IMR-90 (cell line): ENCODE data around the gene RPN1. TPM values are rescaled to one million over a fixed set of nuclear protein-coding genes. Genes with fewer than 3 reads are reported as not detected.

Source experiments
- ATAC-seq: fragments of 200-7000 bp; cut with Tn5 transposase; 2 replicates; pipeline ENCODE4 v1.9.1; 2020; ENCODE audit warnings: low read depth, mild to moderate bottlenecking, moderate library complexity
- BruUV-seq: library from RNA; stranded (reverse); fragments of 400-500 nt; replicated peaks from 2 replicates; lab custom pipeline; 2021; lab: Mats Ljungman, UMichigan
- CTCF ChIA-PET: fragments of 300-600 bp; formaldehyde crosslinking; extraction: SDS; loops from one replicate; lab custom pipeline; 2021; ENCODE audit warnings: antibody characterized with exemption; lab: Yijun Ruan, JAX
- POLR2A ChIA-PET: fragments of 300-600 bp; sonication (Branson Sonifier 250); formaldehyde crosslinking; loops from one replicate; lab custom pipeline; 2022; ENCODE audit warnings: antibody characterized with exemption; ENCODE audit not compliant: unreplicated experiment; lab: Charles Lee
- DNase-seq: peaks from one replicate; pipeline ENCODE4 v3.0.0; 2013
- H2AFZ ChIP-seq: replicated peaks from 2 replicates; pipeline ENCODE3; 2013; ENCODE audit warnings: low read length, mild to moderate bottlenecking; ENCODE audit not compliant: poor library complexity
- H2AK5ac ChIP-seq: 2 replicates; pipeline ENCODE4 v1.6.1; 2013; ENCODE audit warnings: low read depth, low read length, inconsistent platforms
- H2AK9ac ChIP-seq: replicated peaks from 2 replicates; pipeline ENCODE3; 2013; ENCODE audit warnings: mild to moderate bottlenecking, low read depth, low read length, moderate library complexity; ENCODE audit not compliant: poor library complexity
- H2BK120ac ChIP-seq: 2 replicates; pipeline ENCODE4 v1.6.1; 2013; ENCODE audit warnings: low read depth, low read length, inconsistent platforms
- H2BK15ac ChIP-seq: 3 replicates; pipeline ENCODE4 v1.6.1; 2013; ENCODE audit warnings: low read depth, low read length, inconsistent platforms
- H2BK20ac ChIP-seq: 2 replicates; pipeline ENCODE4 v1.6.1; 2013; ENCODE audit warnings: low read depth, mild to moderate bottlenecking, inconsistent platforms, low read length, moderate library complexity
- H2BK5ac ChIP-seq: 2 replicates; pipeline ENCODE4 v1.6.1; 2013; ENCODE audit warnings: mild to moderate bottlenecking, low read depth, low read length, inconsistent platforms; ENCODE audit not compliant: poor library complexity, severe bottlenecking
- H3K14ac ChIP-seq: replicated peaks from 2 replicates; pipeline ENCODE4 v1.6.1; 2013; ENCODE audit warnings: low read depth, low read length, inconsistent platforms
- H3K18ac ChIP-seq: 2 replicates; pipeline ENCODE4 v1.6.1; 2013; ENCODE audit warnings: low read depth, low read length, control low read depth
- H3K23ac ChIP-seq: 2 replicates; pipeline ENCODE4 v1.6.1; 2013; ENCODE audit warnings: low read depth, low read length, inconsistent platforms
- H3K27ac ChIP-seq: 2 replicates; pipeline ENCODE4 v1.5.1; 2013; ENCODE audit warnings: mild to moderate bottlenecking, control low read depth, low read length; ENCODE audit not compliant: insufficient read depth
- H3K27me3 ChIP-seq: 2 replicates; pipeline ENCODE4 v1.6.1; 2013; ENCODE audit warnings: low read length; ENCODE audit not compliant: control insufficient read depth, insufficient read depth
- H3K36me3 ChIP-seq: 2 replicates; pipeline ENCODE4 v1.6.1; 2013; ENCODE audit warnings: low read length, mixed read lengths; ENCODE audit not compliant: control insufficient read depth, insufficient read depth
- H3K4ac ChIP-seq: 2 replicates; pipeline ENCODE4 v1.6.1; 2013; ENCODE audit warnings: low read depth, low read length, inconsistent platforms
- H3K4me1 ChIP-seq: 2 replicates; pipeline ENCODE4 v1.6.1; 2013; ENCODE audit warnings: low read length, mixed read lengths; ENCODE audit not compliant: control insufficient read depth, insufficient read depth
- H3K4me2 ChIP-seq: 2 replicates; pipeline ENCODE4 v1.6.1; 2013; ENCODE audit warnings: low read depth, mild to moderate bottlenecking, control low read depth, low read length, moderate library complexity
- H3K4me3 ChIP-seq: 2 replicates; pipeline ENCODE4 v1.5.1; 2013; ENCODE audit warnings: low read depth, mild to moderate bottlenecking, control low read depth, low read length, moderate library complexity; ENCODE audit not compliant: insufficient read depth
- H3K56ac ChIP-seq: 2 replicates; pipeline ENCODE4 v1.6.1; 2013; ENCODE audit warnings: low read length, inconsistent platforms; ENCODE audit not compliant: insufficient read depth; ENCODE audit errors: extremely low read depth
- H3K79me1 ChIP-seq, 2 experiments: 2 replicates each; pipeline ENCODE4 v1.6.1; 2013; ENCODE audit warnings: low read length in 2 of 2, inconsistent platforms in 1 of 2, low read depth in 1 of 2
- H3K9ac ChIP-seq: 2 replicates; pipeline ENCODE4 v1.6.1; 2013; ENCODE audit warnings: low read depth, low read length, control low read depth
- H3K9me1 ChIP-seq: 2 replicates; pipeline ENCODE4 v1.6.1; 2013; ENCODE audit warnings: low read length, inconsistent platforms; ENCODE audit not compliant: insufficient read depth
- H3K9me3 ChIP-seq: 2 replicates; pipeline ENCODE4 v1.6.1; 2013; ENCODE audit warnings: low read length; ENCODE audit not compliant: control insufficient read depth, insufficient read depth
- H4K20me1 ChIP-seq: 2 replicates; pipeline ENCODE4 v1.6.1; 2013; ENCODE audit warnings: low read length, inconsistent platforms; ENCODE audit not compliant: insufficient read depth
- H4K5ac ChIP-seq: 2 replicates; pipeline ENCODE4 v1.6.1; 2013; ENCODE audit warnings: mild to moderate bottlenecking, low read depth, low read length, control low read depth
- H4K8ac ChIP-seq, 2 experiments: 2 replicates each; pipeline ENCODE4 v1.6.1; 2013; ENCODE audit warnings: low read depth in 2 of 2, low read length in 2 of 2, control low read depth in 1 of 2, inconsistent platforms in 1 of 2
- H4K91ac ChIP-seq: 2 replicates; pipeline ENCODE4 v1.6.1; 2013; ENCODE audit warnings: low read depth, low read length, inconsistent platforms; ENCODE audit not compliant: insufficient read depth
- CEBPB ChIP-seq: IDR thresholded peaks from 2 replicates; pipeline ENCODE4 v1.6.1; 2012; ENCODE audit warnings: low read depth, low read length, improper control_type of control experiment
- ELK1 ChIP-seq: fragments of 150-350 bp; IDR thresholded peaks from 2 replicates; pipeline ENCODE4 v1.6.1; 2016; ENCODE audit warnings: low read depth, mild to moderate bottlenecking, low read length, moderate library complexity, borderline replicate concordance
- MAFK ChIP-seq: IDR thresholded peaks from 2 replicates; pipeline ENCODE4 v1.6.1; 2012; ENCODE audit warnings: low read depth, low read length, improper control_type of control experiment
- RAD21 ChIP-seq: IDR thresholded peaks from 2 replicates; pipeline ENCODE4 v1.6.1; 2012; ENCODE audit warnings: low read length, improper control_type of control experiment
- RFX5 ChIP-seq: IDR thresholded peaks from 2 replicates; pipeline ENCODE4 v1.8.0; 2012; ENCODE audit warnings: low read depth, mild to moderate bottlenecking, low read length, moderate library complexity
- WGBS, 2 experiments: methylation state at CpG; one replicate each; pipeline versions ENCODE4 v1.1.5 to v1.1.7; 2013; ENCODE audit warnings: missing lambda C conversion rate in 2 of 2; ENCODE audit not compliant: insufficient read length in 1 of 2; ENCODE audit errors: extremely low coverage in 2 of 2; 5-methylcytosine and 5-hydroxymethylcytosine counted together
- dilution Hi-C: fragments of 300-500 bp; cut with HindIII; formaldehyde crosslinking; loops from one replicate; pipeline ENCODE4 v1.14.3; 2018; ENCODE audit warnings: low sequenced_read_pairs; ENCODE audit not compliant: unreplicated experiment
- in situ Hi-C: fragments of 300-500 bp; cut with MboI; formaldehyde crosslinking; loops from 3 replicates; pipeline ENCODE4 v1.14.3; 2019; ENCODE audit warnings: low sequenced_read_pairs, inconsistent platforms, mixed read lengths
- intact Hi-C: fragments of 100-400 bp; cut with micrococcal nuclease; formaldehyde crosslinking; loops from 2 replicates; pipeline ENCODE4 v1.10.0; 2022
- polyA plus RNA-seq, 3 experiments: library from polyadenylated mRNA; depleted of rRNA; stranded (reverse); fragments of >200 nt; gene quantifications; 2 replicates each; pipeline ENCODE4 v1.2.3, GENCODE V29; 2012; ENCODE audit warnings: low replicate concordance in 1 of 3
- total RNA-seq: library from RNA; depleted of rRNA; stranded (reverse); fragments of >200 nt; gene quantifications from 2 replicates; pipeline ENCODE4 v1.2.3, GENCODE V29; 2012

The RPN1 gene
- total and polyA plus RNA-seq, 2 of the 4 experiments (the other 2 are of a cell fraction) = 252 to 736 TPM

- TF ChIP-seq MAFK = no peak
- TF ChIP-seq RFX5 = no peak
- TF ChIP-seq RAD21 = no peak
These were observed 45.2 kb downstream of the RPN1 start (continued) for GRCh38 chr3:128605091-128606046.

DNA sequence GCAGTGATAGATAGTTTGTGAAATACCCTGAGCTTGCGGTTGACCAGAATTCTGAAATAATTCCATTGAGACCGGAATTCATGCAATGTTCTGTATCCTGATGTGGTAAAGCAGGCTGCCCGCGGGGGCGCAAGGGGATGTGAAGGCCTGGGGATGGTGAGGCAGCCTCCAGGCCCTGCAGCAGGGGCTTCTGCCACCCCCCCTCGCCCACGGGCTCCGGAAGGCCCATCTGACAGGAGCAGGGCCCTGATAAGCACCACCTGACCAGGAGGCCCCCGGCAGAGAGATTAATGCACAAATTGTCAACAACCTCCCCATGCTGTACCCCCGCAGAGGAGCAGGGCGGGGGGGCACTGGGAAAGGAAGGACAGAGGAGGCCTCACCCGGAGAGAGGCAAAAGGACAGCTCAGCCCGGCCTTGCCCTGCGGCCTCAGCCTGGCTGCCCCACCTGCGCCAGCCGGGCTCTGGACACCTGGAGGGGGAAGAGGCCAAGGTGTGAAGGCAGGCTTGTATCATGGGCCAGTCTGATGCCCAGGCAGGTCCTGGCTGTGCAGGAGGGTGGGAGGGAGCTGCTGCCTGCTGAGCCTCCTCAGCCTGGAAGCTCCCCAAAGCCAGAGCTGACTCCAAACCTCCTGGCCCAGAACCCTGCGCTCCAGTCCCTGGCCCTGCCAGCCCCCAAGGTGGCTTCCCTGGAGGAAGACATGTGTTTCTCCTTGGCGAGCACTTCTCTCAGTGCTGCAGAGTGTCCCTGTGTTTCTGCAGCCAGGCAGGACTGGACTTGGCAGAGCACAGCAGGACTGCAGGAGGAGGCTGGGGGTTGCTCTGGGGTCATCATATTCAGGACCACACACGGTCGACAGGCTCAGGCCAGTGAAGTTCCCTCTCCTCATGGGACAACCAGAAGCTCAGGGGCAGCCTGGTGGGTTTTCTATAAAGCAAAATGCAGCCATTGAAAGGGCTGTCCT, 46.5 kb downstream of the RPN1 start:
- no peak overlapping the region for H3K18ac ChIP-seq
- no peak overlapping the region for H2BK15ac ChIP-seq
- dilution Hi-C loops (no loop called here), intact Hi-C loops (no loop called here), in situ Hi-C loops (no loop called here)
- no peak overlapping the region for H4K5ac ChIP-seq
- no peaks in the 10 kb centered on the region for H3K9me3 ChIP-seq
- no peak overlapping the region for H3K56ac ChIP-seq
- H3K4me2 ChIP-seq = no peak overlapping the region
- no peak overlapping the region for H2BK20ac ChIP-seq
- POLR2A ChIA-PET = no interaction called here
- H4K8ac ChIP-seq = no peak overlapping the region
- no TSS peak for BruUV-seq
- H3K4me1 ChIP-seq = no peaks in the 10 kb centered on the region
- no peak overlapping the region for H2BK5ac ChIP-seq
- DNase-seq (no peak), ATAC-seq (no peak)
- H2AFZ ChIP-seq = no peak overlapping the region
- no peak overlapping the region for H3K27ac ChIP-seq
- no peak for TF ChIP-seq ELK1
- TF ChIP-seq CEBPB = no peak
- H3K23ac ChIP-seq = no peak overlapping the region
- H3K14ac ChIP-seq = no peak overlapping the region
- H3K4me3 ChIP-seq = no peak overlapping the region
- no peaks in the 10 kb centered on the region for H4K20me1 ChIP-seq
- no peak overlapping the region for H2AK5ac ChIP-seq
- H3K4ac ChIP-seq = no peak overlapping the region
- H2BK120ac ChIP-seq = no peak overlapping the region
- 82% methylated on average over 10 of the region's 20 CpGs; no CpG with 5 or more reads in 1 of the 2 experiments for WGBS, 2 experiments
- no peaks in the 10 kb centered on the region for H3K9me1 ChIP-seq
- no peaks in the 10 kb centered on the region for H3K36me3 ChIP-seq
- H3K79me1 ChIP-seq = no peaks in the 10 kb centered on the region; a peak in 1 of 4 replicates
- no peak overlapping the region for H2AK9ac ChIP-seq
- H3K27me3 ChIP-seq = no peaks in the 10 kb centered on the region
- CTCF ChIA-PET = no interaction called here
- no peak overlapping the region for H3K9ac ChIP-seq
- no peak overlapping the region for H4K91ac ChIP-seq
